Stimulated activated CD4-positive, alpha-beta T cell treated with anti-CD3 and anti-CD28 coated beads, Interleukin-15, amount 100 ng/mL, for 48 hours (primary cell): ENCODE results near the gene INPP5D.
"Not testable (repeated sequence)": the region's sequence is repeated elsewhere in the genome, so short reads cannot be mapped to it uniquely, and the experiment has no call there.

ENCODE experiments used
- DNase-seq, 2 donors: peaks; one replicate each; pipeline ENCODE4 v3.0.0-alpha.2; 2020; ENCODE audit warnings: low read depth in 2 of 2

Gene INPP5D

DNA sequence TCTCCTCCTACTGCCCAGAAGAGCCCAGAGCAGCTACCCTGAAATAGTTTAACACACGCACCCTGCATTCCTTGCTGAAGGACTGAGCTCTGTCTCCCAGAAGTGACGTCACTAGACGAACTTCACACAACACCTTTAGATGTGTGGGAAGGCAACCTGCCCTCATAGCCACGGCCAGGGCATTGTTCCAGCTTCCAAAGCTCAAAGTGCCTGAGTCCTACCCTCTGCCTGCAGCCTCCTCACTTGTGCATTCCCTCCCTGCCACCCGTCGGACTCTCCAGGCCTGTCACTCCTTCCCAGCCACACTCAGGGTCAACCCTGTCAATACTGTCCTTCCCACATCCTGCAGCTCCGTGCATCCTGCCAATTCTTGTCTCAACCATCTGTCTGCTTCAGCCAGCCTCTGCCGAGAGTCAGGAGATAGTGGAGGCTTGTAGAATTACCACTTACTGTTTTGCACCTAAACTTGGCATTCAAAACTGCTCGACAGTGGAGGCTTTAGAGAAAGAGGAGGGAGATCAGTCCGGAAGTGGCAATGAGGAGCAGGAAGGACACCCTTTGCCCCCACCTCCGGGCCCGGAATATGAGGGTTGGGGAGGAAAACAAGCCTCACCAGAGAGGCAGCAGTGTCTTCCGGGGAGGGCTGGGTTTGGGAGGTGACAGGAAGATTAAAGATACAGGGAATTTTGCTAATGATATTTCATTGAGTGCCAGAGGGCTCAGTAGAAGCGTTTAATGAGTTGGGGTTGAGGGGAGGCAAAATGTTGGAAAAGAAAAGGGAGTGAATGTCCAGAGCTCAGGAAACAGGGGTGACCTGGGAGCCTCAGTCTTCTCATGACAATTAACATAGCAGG is 119.1 kb downstream of the INPP5D start:
- DNase-seq, result no peak

DNA sequence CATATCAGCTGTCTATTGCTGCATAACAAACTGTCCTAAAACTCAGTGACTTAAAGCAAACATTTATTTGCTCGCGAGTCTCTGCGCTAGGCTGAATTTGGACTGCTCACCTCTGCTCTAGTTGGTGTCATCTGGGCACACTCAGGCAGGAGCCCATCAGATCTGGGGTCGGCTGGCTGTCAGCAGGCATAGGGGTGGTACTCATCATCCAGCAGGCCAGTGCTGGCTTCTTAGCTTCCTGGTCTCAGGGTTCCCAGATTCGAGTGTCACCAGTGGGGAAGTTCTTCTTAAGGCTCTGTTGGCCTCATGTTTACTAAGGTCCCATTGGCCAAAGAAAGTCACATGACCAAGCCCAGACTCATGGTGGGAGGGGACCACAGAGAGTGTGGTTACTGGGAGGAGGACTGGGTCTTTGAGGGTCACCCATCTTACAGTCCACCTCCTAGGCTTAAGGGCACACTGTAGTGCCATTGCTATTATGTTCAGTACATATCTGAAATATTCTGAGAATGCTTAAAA is 119.8 kb downstream of the INPP5D start:
- DNase-seq, result no peak

DNA sequence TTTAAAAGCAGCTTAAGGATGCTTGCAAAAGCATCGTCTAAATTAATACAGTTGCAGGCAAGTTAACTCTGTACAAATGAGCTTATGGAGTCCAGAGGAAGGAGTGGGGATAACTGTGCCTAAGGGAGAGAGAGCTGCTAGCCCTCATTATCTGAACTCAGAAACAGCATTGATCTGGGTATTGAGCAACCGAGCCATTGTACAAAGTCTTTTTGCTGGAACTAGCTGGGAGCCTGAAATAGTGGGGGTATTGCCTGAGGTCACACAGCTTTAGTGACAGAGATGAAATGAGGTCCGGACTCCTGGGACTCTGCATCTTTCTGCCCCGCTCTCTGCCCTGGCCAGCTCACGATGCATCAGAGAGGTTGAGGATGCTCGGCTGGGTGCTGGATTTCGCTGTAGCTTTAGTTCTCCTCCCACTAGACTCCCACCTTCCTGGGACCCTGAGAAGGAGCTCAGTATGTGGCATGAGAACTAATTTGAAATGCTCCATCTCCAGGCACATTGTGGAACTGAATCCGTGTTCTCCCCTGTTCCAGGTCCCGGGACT is 123.8 kb downstream of the INPP5D start:
- no peak for DNase-seq

DNA sequence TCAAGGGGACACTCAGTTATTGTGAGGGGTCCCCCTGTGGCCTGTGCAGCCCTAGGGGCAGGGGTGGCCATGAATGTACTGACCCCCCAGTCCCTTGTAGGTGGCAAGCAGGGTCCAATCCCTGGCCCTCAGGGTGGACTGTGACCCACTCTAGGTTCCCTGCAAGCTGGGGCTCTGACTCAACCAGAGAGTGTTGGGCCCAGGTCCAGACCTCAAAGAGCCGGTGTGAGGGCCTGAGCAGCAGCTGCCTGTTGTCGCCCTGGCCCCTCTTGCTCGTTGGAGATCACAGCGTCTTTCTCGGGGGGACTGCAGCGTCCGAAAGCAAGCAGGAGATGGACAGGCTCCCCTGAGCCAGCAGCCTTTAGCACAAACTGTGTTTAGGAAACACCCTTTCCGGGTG is 124.5 kb downstream of the INPP5D start:
- no peak for DNase-seq

DNA sequence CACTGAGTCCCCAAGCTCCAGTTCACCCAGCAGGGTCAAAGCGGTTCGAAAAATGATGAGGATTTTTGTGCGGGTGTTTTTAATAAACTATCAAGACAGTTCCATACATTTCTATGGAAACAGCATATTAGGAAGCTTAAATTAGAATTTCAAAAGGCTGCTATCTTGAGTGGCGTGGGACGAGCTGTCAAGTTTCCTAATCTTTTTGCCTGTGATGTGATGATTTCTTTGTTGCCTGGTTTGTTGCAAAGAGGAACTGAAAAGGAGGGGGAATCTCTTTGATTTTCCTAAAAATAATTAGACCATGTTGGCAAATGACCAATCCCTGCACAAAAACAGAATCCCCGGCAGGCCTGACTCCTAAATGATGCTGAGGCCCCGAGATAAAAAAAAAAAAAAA is 125.2 kb downstream of the INPP5D start:
- DNase-seq, result no peak

DNA sequence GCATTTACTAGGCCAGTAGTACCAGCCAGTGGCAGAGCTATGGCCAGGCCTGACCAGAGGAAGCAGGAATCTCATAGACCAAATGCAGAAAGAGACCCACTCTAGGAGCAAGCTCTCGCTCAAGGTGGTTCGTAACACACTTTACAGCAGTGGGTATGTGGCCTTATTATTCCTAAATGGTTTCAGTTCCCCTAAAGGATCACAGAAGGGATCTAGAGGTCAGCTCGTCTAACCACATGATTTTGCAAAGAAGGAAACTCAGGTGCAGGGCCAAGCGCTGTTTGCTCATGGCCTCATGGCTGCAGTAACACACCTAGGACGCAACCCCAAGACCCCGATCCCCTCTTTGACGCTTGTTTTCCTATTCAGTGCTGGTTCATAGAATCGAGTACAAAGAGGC is 125.8 kb downstream of the INPP5D start:
- DNase-seq, result no peak

DNA sequence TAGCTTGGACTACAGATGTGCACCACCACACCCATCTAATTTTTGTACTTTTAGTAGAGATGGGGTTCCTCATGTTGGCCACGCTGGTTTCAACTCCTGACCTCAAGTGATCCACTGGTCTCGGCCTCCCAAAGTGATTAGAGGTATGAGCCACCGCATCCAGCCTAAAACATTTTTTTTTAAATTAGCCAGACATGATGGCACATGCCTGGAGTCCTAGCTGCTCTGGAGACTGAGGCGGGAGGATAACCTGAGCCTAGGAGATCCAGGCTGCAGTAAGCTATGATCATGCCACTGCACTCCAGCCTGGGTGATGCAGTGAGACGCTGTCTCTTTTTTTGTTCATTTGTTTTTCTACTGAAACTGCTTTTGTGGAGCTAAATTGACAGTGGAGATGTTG is 126.7 kb downstream of the INPP5D start:
- no peak for DNase-seq

DNA sequence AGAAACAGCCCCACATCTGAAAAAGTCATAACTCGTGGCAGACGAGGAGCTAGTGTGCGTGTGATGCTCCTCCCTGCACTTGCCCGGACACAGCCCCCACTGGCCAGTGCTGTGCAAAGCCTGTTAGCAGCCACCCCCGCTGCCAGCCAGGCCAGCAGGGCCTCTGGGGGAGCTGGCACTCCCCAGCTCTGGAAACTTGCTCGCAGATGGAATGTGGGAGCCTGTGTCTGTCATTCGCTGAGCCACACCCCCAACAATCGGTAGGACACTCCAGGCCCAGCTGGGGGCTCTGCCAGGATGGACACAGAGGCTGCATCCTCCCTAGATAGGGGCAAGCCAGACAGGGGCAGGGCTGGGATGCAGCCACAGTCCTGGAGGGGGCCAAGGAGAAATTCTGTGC is 128.9 kb downstream of the INPP5D start:
- DNase-seq, result no peak

DNA sequence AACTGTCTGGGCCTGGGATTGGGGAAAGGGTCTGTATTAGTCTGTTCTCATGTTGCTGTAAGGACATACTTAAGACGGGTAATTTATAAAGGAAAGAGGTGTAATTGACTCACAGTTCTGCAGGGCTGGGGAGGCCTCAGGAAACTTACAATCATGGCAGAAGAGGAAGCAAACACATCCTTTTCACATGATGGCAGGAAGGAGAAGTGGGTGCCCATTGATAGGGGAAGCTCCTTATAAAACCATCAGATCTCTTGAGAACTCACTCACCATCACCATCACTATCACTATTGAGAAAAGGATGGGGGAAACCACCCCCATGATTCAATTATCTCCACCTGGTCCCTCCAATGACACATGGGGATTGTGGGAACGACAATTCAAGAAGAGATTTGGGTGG is 130.9 kb downstream of the INPP5D start:
- DNase-seq, result not testable (repeated sequence)

DNA sequence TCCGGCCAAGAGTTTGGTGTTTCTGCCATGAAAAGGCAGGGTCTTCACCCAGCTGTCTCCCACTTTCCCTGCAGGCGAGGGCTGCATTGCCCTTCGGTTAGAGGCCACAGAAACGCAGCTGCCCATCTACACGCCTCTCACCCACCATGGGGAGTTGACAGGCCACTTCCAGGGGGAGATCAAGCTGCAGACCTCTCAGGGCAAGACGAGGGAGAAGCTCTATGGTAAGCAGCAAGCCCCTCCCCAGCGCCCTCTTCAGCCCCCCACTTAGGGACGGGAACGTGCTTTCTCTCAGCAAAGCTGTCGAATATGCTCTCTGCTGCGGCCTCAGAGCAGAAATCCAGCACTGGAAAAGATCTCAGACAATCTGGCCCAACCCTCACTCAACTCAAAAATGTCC is 133.6 kb downstream of the INPP5D start:
- DNase-seq, result no peak

DNA sequence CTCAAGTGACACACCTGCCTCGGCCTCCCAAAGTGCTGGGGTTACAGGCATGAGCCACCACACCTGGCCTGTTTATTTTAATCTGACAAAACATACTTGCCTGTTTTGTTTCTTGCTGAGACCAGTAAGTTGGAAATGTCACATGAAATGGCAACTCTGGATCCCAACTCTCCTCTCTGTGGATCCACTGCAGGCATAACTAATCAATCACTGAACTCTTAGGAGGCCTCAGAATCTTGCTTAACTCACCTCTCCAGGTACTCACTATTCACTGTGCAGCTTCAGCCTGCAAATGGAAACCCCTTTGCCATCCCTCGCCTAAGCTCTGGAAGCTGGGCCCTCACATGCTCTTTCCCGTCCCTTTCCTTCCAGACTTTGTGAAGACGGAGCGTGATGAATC is 134.9 kb downstream of the INPP5D start:
- DNase-seq, result no peak

DNA sequence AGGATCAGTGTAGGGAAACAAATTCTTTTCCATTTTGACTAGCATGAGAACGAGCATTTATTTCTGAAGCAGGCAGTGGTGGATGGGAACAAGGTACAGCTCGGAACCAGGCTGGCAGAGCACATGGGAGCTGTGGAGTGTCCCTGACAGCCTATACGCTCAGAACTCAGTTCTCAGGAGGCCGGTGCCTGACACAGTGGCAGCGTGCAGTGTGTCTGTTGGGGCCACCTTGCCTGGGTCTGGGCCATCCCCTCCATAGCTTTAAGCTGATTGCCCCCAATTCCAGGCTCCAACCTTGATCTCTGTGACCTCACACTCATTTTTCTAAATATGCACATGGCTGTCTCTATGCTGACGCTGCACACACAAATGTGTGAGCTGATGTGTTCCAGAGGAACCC is 136.9 kb downstream of the INPP5D start:
- DNase-seq, result no peak

DNA sequence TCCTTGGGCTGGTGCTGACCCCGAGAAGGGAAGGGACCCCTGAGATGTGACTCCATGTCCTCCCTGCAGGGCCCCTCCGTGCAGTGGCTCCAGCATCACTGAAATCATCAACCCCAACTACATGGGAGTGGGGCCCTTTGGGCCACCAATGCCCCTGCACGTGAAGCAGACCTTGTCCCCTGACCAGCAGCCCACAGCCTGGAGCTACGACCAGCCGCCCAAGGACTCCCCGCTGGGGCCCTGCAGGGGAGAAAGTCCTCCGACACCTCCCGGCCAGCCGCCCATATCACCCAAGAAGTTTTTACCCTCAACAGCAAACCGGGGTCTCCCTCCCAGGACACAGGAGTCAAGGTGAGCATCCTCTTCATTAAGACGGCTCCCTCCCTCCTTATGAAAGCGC is 137.9 kb downstream of the INPP5D start:
- DNase-seq, result no peak

DNA sequence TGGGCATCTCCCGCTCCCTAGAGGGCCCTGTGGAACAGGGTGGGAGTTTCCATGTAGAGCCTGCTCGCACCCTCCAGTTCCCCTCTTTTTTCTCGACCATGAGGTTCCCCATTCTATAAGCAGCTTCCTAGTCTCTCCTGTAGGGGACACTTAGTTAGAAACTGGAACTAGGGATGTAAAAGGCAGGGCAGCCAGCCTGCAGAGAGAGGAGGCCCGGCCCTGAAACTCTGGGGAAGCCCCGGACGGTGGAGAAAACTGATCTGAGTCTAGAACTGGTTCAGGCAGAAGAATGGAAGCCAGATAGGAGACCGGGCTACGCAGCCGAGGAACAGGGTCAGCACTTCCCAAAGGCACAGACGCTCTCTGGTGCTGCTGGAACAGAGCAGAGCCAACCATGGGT is 139.7 kb downstream of the INPP5D start:
- no peak for DNase-seq

DNA sequence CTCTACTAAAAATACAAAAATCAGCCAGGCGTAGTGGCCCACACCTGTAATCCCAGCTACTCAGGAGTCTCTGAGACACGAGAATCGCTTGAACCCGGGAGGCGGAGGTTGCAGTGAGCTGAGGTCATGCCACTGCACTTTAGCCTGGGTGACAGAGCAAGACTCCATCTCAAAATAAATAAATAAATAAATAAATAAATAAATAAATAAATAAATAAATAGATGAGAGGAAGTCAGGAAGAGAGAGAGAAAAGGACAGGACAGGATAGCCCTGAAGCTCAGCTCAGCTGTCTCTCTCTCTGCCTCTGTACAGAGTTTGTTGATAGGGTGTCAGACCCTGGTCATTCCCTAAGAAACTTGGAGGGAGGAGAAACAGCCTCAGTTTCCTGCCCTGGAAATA is 140.6 kb downstream of the INPP5D start:
- not testable (repeated sequence) for DNase-seq

DNA sequence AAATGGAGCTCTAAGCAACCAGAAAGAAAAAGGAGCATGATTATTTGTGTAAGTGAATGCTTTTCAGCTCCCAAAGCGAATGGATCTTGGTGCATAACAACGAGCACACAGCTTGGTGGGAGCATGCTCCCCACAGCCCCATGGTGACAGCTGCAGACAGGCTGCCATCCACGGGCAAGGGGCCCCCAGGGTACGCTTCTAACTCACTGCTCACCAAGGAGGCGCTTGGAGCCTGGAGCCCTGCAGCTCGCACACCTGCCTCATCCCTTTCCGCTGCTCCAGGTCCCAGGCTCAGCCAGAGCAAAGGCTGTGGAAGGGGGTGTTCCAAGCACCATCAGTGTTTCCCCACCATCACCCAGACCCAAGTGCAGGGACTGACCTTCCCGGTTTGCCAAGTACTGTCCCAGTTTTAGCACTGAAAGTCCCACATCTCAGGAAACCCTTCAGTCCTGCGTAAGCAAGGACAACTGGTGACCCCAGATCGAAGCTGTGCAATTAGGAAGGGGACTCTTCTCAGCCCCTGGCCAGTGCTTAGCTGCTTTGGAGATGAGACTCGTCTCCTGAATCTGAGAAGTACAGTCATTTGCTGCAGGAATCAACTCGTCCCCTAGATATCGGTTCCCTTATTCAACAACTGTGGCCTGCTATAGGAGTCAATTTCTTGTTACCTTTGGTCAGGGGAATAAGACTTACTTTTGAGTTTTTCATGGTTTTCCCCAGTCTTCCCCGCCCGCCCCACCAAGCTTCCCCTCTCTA is 141.3 kb downstream of the INPP5D start:
- DNase-seq, result no peak

DNA sequence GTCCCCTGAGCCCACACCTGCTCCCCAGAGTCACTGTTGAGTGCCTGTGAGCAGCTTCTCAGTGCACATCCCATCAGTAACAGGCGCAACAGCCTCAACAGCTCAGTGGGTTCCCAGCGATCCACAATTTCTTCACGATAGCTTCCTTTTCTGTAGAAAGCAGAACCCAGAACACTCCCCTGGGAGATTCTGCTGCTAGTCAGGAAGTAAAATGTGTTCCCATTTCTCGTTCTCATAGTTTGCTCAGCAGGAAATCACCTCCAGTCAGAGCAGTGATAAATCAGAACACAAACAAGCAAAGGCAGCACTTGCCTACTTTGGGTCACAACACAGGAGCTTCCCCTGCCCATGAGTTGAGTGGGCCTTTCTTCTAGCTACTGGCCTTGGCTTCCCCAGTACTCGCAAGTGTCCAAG is 142.4 kb downstream of the INPP5D start:
- DNase-seq, result no peak

DNA sequence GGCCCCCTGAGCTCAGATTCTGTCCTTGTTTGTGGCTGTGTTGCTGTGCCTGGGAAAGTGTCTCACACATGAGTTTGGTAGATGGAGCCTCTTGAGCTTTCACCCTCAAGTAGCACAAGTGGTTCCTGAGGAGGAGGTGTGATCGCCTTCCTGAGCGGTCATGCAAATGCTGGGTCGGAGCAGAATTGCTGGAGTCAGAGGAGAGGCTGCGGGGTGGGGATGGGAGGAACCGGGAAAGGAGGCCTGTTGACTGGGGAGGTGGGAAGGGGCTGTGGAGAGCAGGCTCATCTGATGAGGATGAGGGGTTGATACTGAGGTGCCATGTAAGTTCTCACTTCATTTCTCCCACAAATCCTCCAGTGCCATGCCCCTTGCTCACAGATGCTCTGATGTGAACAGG is 142.9 kb downstream of the INPP5D start:
- no peak for DNase-seq

DNA sequence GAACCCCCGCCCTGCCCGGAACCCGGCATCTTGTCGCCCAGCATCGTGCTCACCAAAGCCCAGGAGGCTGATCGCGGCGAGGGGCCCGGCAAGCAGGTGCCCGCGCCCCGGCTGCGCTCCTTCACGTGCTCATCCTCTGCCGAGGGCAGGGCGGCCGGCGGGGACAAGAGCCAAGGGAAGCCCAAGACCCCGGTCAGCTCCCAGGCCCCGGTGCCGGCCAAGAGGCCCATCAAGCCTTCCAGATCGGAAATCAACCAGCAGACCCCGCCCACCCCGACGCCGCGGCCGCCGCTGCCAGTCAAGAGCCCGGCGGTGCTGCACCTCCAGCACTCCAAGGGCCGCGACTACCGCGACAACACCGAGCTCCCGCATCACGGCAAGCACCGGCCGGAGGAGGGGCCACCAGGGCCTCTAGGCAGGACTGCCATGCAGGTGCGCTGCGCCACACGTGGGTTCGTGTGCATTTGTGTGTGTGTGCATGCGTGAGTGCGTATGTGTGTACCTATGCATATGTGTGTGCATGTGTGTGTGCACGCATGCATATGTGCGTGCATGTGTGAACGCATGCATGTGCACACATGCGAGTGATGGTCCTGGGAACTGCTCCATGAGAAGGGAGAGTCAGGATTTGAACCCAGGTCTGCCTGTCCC is 144.3 kb downstream of the INPP5D start:
- no peak for DNase-seq

DNA sequence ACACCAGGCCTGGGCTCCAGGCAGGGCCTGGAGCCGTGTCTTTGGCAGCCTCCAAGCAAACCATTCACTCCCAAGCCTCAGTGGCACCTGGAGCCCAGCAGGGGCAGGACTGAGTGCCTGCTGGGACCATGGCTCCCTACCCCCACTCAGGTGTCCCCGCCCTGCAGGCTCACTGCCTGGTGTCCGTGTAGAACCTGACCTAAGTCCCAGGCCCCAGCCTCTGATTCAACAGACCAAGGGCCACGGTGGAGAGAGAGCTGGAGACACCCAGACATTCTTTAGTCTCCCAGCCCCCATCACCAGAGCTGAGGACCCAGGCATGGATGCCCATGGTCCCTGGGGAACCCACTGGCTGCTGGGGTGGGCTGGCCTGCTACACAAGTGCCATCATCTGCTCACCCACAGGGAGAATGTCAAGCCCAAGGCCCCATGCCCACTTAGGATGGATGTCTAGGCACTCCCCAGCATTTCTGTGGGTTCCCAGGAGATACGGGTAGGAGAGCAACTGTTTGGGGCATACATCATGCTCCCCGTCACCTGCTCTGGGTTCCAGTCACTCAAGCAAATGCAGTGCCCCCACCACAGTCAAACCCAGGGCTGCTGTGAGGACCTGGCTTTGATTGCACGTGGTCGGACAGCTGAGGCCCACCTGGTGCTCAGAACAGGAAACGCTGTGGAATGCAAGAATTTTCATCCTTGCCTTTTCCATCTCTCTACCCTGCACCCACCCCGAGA is 148.4 kb downstream of the INPP5D start:
- no peak for DNase-seq

DNA sequence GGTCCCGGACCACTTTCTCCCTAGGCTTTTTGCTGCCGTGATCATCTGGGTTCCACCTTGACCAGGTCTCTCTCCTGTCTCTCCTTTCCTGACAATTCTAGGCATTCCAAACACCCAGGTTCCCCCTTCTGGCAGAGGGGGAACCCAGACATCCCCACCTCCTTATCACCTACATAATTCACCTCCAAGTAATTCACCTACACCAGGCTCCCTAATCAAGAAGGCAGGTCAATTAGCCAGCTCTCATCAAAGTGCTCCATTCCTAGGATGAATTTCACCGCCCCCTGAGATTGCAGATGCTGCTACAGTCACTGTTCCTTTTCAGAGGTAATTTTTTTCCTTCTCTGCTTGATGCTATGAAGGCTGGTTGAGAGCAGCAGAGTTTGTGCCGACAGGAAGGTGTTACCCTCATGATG is 149.0 kb downstream of the INPP5D start:
- DNase-seq, result no peak
